Measurements from ENCODE around the gene PRPS1.
"Not testable (repeated sequence)": the region's sequence is repeated elsewhere in the genome, so short reads cannot be mapped to it uniquely, and the experiment has no call there.

PRPS1 gene

GRCh38 chrX:107630031-107630689 is 1.9 kb downstream of the PRPS1 start:
- no peak for DNase-seq

- no peak for DNase-seq
Measured at GRCh38 chrX:107632346-107632745, 4.0 kb downstream of the PRPS1 start.

GRCh38 chrX:107646735-107647134 is 18.4 kb downstream of the PRPS1 start:
- DNase-seq = no peak

GRCh38 chrX:107648332-107648731 is 20.0 kb downstream of the PRPS1 start:
- no peak for DNase-seq

GRCh38 chrX:107654566-107654871 is 26.2 kb downstream of the PRPS1 start:
- DNase-seq = no peak

- peak; percentile 84 for DNase-seq
Measured at GRCh38 chrX:107654872-107655761, 26.8 kb downstream of the PRPS1 start.

- DNase-seq = peak; percentile 44
Measured at GRCh38 chrX:107656978-107657377, 28.7 kb downstream of the PRPS1 start.

- DNase-seq = no peak
Measured at GRCh38 chrX:107658660-107659059, 30.4 kb downstream of the PRPS1 start.

GRCh38 chrX:107659286-107659685 is 31.0 kb downstream of the PRPS1 start:
- DNase-seq = peak; percentile 51

GRCh38 chrX:107659768-107660167 is 31.5 kb downstream of the PRPS1 start:
- peak; percentile 47 for DNase-seq

- DNase-seq = no peak
Measured at GRCh38 chrX:107662145-107662544, 33.8 kb downstream of the PRPS1 start.

- DNase-seq = no peak
Measured at GRCh38 chrX:107662824-107663223, 34.5 kb downstream of the PRPS1 start.

GRCh38 chrX:107666931-107667330 is 38.6 kb downstream of the PRPS1 start:
- DNase-seq = no peak

- DNase-seq = no peak
Measured at GRCh38 chrX:107667426-107667825, 39.1 kb downstream of the PRPS1 start.

GRCh38 chrX:107668710-107669109 is 40.4 kb downstream of the PRPS1 start:
- not testable (repeated sequence) for DNase-seq

- DNase-seq = no peak
Measured at GRCh38 chrX:107669261-107669660, 41.0 kb downstream of the PRPS1 start.

GRCh38 chrX:107669885-107670628 is 41.7 kb downstream of the PRPS1 start:
- no peak for DNase-seq

- peak; percentile 46 for DNase-seq
Measured at GRCh38 chrX:107671256-107671655, 42.9 kb downstream of the PRPS1 start.

GRCh38 chrX:107672955-107673378 is 44.7 kb downstream of the PRPS1 start:
- peak; percentile 85 for DNase-seq

GRCh38 chrX:107673431-107673830 is 45.1 kb downstream of the PRPS1 start:
- DNase-seq = no peak

GRCh38 chrX:107673933-107674479 is 45.7 kb downstream of the PRPS1 start:
- peak; percentile 90 for DNase-seq

- DNase-seq = peak; percentile 57
Measured at GRCh38 chrX:107674480-107675364, 46.4 kb downstream of the PRPS1 start.

- no peak for DNase-seq
Measured at GRCh38 chrX:107675365-107675654, 47.0 kb downstream of the PRPS1 start.
